ENCODE results near the gene KCNK15.

Gene KCNK15

GRCh38 chr20:44790638-44791393 is 45.2 kb downstream of the KCNK15 start:
- DNase-seq (ENCODE audit: low spot score) = no peak

GRCh38 chr20:44792796-44793195 is 47.1 kb downstream of the KCNK15 start:
- DNase-seq (ENCODE audit: low spot score) = no peak

GRCh38 chr20:44795836-44796235 is 50.2 kb downstream of the KCNK15 start:
- DNase-seq (ENCODE audit: low spot score) = no peak

GRCh38 chr20:44796311-44796710 is 50.6 kb downstream of the KCNK15 start:
- no peak for DNase-seq (ENCODE audit: low spot score)

- no peak for DNase-seq (ENCODE audit: low spot score)
Observed at GRCh38 chr20:44796758-44797457, 51.2 kb downstream of the KCNK15 start.

- DNase-seq (ENCODE audit: low spot score) = no peak
Observed at GRCh38 chr20:44799691-44800090, 54.0 kb downstream of the KCNK15 start.

- DNase-seq (ENCODE audit: low spot score) = no peak
Observed at GRCh38 chr20:44800391-44801046, 54.9 kb downstream of the KCNK15 start.

Measured in globus pallidus (tissue), 1 donor.